ENCODE data around the gene HIPK4. TPM values are rescaled to one million over a fixed set of nuclear protein-coding genes. Genes with fewer than 3 reads are reported as not detected.
A peak's percentile ranks its signal among the peaks of the same experiment; 100 is the strongest.

Gene HIPK4
- total RNA-seq, 1 donor from 2014 or later = not detected

GRCh38 chr19:40407714-40408597 is 18.0 kb upstream of the HIPK4 start:
- no peak for TF ChIP-seq CTCF (conservative IDR thresholded peaks at IDR 0.05; ENCODE audit: low read depth, low read length)
- no peak for DNase-seq (ENCODE audit: low read depth)
- H3K4me3 ChIP-seq (ENCODE audit: low read depth, low read length) = no peak overlapping the region

- peak overlapping the region; percentile 62 for H3K4me3 ChIP-seq (ENCODE audit: low read depth, low read length)
- no peak for TF ChIP-seq CTCF (conservative IDR thresholded peaks at IDR 0.05; ENCODE audit: low read depth, low read length)
- DNase-seq (ENCODE audit: low read depth) = no peak
These were observed 13.4 kb upstream of the HIPK4 start for GRCh38 chr19:40403262-40403984.

- DNase-seq (ENCODE audit: low read depth) = no peak
- no peak overlapping the region for H3K4me3 ChIP-seq (ENCODE audit: low read depth, low read length)
- no peak for TF ChIP-seq CTCF (conservative IDR thresholded peaks at IDR 0.05; ENCODE audit: low read depth, low read length)
These were observed 10.6 kb upstream of the HIPK4 start for GRCh38 chr19:40400559-40400958.

- no peak for DNase-seq (ENCODE audit: low read depth)
- no peak overlapping the region for H3K4me3 ChIP-seq (ENCODE audit: low read depth, low read length)
- TF ChIP-seq CTCF (conservative IDR thresholded peaks at IDR 0.05; ENCODE audit: low read depth, low read length) = no peak
These were observed 8.6 kb upstream of the HIPK4 start for GRCh38 chr19:40398417-40399131.

GRCh38 chr19:40397568-40397906 is 7.6 kb upstream of the HIPK4 start:
- DNase-seq (ENCODE audit: low read depth) = no peak
- no peak overlapping the region for H3K4me3 ChIP-seq (ENCODE audit: low read depth, low read length)
- TF ChIP-seq CTCF (conservative IDR thresholded peaks at IDR 0.05; ENCODE audit: low read depth, low read length) = no peak

GRCh38 chr19:40396886-40397567 is 7.0 kb upstream of the HIPK4 start:
- TF ChIP-seq CTCF (conservative IDR thresholded peaks at IDR 0.05; ENCODE audit: low read depth, low read length) = no peak
- DNase-seq (ENCODE audit: low read depth) = no peak
- H3K4me3 ChIP-seq (ENCODE audit: low read depth, low read length) = no peak overlapping the region

Measured in epithelial cell of proximal tubule (primary cell).